Adrenal gland (tissue), 5 donors: ENCODE measurements around the gene ZNF185.

Experiments used
- POLR2A ChIP-seq, 2 donors: fragments of 450-650 bp; IDR thresholded peaks; one replicate each; pipeline ENCODE4 v1.6.1; 2017; ENCODE audit warnings: antibody characterized with exemption in 2 of 2, mild to moderate bottlenecking in 2 of 2, moderate library complexity in 1 of 2
- TF ChIP-seq, protein P1 (sequence below), 6 experiments: fragments of 450-650 bp in 4 of 6; fragments of 200-600 bp in 2 of 6; sonication (generic) in 1 of 6; IDR thresholded peaks; 1 replicate in 5 of 6; 2 replicates in 1 of 6; pipeline versions ENCODE4 v1.5.1 to v1.8.0; 2016 to 2021; ENCODE audit warnings: antibody characterized with exemption in 6 of 6, mild to moderate bottlenecking in 2 of 6, moderate library complexity in 1 of 6
- donor health status: DM: no; HTN: no; CAD: no.

DNA sequence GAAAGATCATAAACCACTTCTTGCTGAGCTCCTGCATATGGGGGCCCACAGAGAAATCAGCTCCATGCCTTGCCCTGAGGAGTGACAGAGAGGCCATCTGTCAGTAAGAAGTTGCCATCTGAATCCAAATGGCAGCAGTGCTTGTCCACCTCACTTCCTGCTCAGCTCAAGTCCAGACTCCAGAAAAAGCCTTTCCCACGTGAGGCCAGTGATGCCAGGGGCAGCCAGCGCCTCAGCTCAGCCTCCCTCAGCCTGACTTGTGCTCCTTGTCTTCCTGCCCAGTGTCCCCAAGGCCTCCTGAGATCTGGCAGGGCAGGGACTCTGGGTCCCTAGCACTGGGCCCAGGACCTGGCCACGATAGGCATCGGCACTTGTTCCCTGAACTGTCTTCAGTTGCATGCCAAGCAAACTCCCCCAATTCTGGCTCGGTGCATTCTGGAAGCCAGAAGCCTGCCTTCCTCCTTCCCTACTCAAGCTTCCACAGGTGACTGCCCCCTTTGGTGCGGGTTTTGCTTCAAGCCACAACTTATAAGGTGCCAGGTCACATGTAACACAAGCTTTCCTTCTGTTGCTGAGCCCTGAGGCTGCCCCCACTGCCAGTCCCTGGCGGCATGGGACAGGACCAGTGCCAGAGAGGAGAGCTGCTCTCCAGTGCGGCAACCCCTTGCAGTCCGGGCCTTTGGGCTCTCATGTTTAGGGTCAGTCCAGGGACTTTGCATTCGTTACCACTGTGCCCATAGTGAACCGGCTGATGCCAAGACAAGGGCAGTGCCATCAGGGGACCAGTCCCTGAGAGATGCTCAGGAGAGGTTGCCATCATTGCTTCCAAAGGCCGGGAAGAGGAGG, 2.2 kb downstream of the ZNF185 start:
- TF ChIP-seq, protein P1, sequence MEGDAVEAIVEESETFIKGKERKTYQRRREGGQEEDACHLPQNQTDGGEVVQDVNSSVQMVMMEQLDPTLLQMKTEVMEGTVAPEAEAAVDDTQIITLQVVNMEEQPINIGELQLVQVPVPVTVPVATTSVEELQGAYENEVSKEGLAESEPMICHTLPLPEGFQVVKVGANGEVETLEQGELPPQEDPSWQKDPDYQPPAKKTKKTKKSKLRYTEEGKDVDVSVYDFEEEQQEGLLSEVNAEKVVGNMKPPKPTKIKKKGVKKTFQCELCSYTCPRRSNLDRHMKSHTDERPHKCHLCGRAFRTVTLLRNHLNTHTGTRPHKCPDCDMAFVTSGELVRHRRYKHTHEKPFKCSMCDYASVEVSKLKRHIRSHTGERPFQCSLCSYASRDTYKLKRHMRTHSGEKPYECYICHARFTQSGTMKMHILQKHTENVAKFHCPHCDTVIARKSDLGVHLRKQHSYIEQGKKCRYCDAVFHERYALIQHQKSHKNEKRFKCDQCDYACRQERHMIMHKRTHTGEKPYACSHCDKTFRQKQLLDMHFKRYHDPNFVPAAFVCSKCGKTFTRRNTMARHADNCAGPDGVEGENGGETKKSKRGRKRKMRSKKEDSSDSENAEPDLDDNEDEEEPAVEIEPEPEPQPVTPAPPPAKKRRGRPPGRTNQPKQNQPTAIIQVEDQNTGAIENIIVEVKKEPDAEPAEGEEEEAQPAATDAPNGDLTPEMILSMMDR (IDR thresholded peaks at IDR 0.05), result no peak
- no peak for TF ChIP-seq POLR2A (IDR thresholded peaks at IDR 0.05)
